MCF 10A (cell line): Measurements from ENCODE around the gene ADORA1. TPM values are rescaled to one million over a fixed set of nuclear protein-coding genes. Genes with fewer than 3 reads are reported as not detected.

Experiments
- BruUV-seq: library from RNA; stranded (reverse); fragments of 400-500 nt; replicated peaks from 2 replicates; lab custom pipeline; 2021; lab: Mats Ljungman, UMichigan
- CTCF ChIA-PET: fragments of 300-600 bp; sonication (Branson Sonifier 250); formaldehyde crosslinking; extraction: SDS; loops from one replicate; lab custom pipeline; 2021; ENCODE audit warnings: antibody characterized with exemption, inconsistent platforms; lab: Yijun Ruan, JAX
- POLR2A ChIA-PET: fragments of 300-600, 350-650 bp; sonication (Branson Sonifier 250); formaldehyde crosslinking; extraction: SDS; loops from one replicate; lab custom pipeline; 2020; ENCODE audit warnings: antibody characterized with exemption, inconsistent platforms; lab: Yijun Ruan, JAX
- DNase-seq: peaks from one replicate; pipeline ENCODE4 v3.0.0-alpha.2; 2018; ENCODE audit not compliant: unreplicated experiment
- H3K27ac Mint-ChIP-seq: one replicate; pipeline ENCODE4 v1.8.0; 2022; ENCODE audit warnings: mild to moderate bottlenecking, low read depth, mixed read lengths; ENCODE audit not compliant: unreplicated experiment
- H3K27me3 Mint-ChIP-seq: one replicate; pipeline ENCODE4 v1.8.0; 2022; ENCODE audit warnings: mixed read lengths; ENCODE audit not compliant: insufficient read depth, unreplicated experiment
- H3K36me3 Mint-ChIP-seq: one replicate; pipeline ENCODE4 v1.8.0; 2022; ENCODE audit warnings: mild to moderate bottlenecking, moderate library complexity, mixed read lengths; ENCODE audit not compliant: insufficient read depth, unreplicated experiment
- H3K4me1 Mint-ChIP-seq: one replicate; pipeline ENCODE4 v1.8.0; 2022; ENCODE audit warnings: mixed read lengths; ENCODE audit not compliant: insufficient read depth, unreplicated experiment
- H3K4me3 Mint-ChIP-seq: one replicate; pipeline ENCODE4 v1.8.0; 2022; ENCODE audit warnings: mild to moderate bottlenecking, moderate library complexity, mixed read lengths; ENCODE audit not compliant: unreplicated experiment
- H3K9me3 Mint-ChIP-seq: one replicate; pipeline ENCODE4 v1.8.0; 2022; ENCODE audit warnings: mixed read lengths; ENCODE audit not compliant: unreplicated experiment
- intact Hi-C: fragments of 100-400 bp; cut with micrococcal nuclease; formaldehyde crosslinking; loops from 2 replicates; pipeline ENCODE4 v1.14.1; 2022
- total RNA-seq: library from RNA; stranded (reverse); gene quantifications from 2 replicates; pipeline ENCODE4 v1.2.3, GENCODE V29; 2022
- TF ChIP-seq, protein P1 (sequence below): fragments of 200-600 bp; IDR thresholded peaks from one replicate; pipeline ENCODE4 v1.8.0; 2022; ENCODE audit warnings: antibody characterized with exemption, mild to moderate bottlenecking; ENCODE audit not compliant: unreplicated experiment

Gene ADORA1
- total RNA-seq, 1 experiment from 2014 or later: 0.26 TPM

DNA sequence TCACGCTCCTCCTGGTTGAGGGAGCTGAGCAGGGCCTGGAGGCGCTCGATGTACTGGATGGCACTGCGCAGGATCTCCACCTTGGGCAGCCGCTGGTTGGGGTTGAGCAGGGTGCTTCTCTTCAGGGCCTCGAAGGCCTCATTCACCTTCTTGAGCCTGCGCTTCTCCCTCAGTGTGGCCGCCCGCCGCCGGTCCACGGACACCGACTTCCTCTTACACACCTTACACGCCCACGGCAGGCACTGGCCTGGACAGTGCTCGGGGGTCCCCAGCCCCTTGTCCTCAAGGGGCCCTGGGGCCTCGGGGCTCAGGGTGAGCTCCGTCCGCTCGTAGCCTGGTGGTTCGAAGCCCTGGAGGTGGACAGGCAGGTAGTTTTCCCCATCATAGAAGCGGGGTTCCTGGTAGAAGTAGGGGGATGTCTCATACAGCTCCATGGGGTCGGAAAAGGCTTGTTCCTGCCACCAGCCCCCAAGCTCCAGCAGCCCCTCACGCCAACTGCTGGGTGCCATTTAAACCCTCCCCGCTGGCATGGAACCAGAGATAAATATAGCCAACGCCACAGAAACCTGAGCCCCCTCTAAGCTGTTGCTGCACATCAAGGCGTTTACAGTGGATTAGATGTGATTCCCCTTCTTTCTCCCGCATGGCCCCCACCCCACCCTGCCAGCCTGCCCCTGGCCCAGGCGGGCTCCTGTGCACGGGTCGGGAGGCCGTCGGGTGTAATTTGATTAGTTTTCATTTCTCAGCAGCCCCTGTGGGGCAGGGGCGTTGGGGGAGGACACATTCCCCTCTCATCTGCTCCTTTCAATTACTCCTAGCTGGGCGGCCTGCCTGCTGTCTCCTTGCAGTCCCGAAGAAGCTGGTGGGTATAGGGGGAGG, 41.8 kb upstream of the ADORA1 start, which contains the start of gene MYOG:
Gene MYOG, minus strand, starts transcription at position 485 of the 879 bp plus-strand sequence. Its CDS starts 51 bp downstream, at position 434.
- BruUV-seq: no TSS peak
- H3K4me1 Mint-ChIP-seq: peaks cover 4% of the 10 kb centered on the region
- no peaks in the 10 kb centered on the region for H3K9me3 Mint-ChIP-seq
- intact Hi-C loops: no loop called here
- H3K36me3 Mint-ChIP-seq: no peaks in the 10 kb centered on the region
- TF ChIP-seq, protein P1, sequence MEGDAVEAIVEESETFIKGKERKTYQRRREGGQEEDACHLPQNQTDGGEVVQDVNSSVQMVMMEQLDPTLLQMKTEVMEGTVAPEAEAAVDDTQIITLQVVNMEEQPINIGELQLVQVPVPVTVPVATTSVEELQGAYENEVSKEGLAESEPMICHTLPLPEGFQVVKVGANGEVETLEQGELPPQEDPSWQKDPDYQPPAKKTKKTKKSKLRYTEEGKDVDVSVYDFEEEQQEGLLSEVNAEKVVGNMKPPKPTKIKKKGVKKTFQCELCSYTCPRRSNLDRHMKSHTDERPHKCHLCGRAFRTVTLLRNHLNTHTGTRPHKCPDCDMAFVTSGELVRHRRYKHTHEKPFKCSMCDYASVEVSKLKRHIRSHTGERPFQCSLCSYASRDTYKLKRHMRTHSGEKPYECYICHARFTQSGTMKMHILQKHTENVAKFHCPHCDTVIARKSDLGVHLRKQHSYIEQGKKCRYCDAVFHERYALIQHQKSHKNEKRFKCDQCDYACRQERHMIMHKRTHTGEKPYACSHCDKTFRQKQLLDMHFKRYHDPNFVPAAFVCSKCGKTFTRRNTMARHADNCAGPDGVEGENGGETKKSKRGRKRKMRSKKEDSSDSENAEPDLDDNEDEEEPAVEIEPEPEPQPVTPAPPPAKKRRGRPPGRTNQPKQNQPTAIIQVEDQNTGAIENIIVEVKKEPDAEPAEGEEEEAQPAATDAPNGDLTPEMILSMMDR: no peak
- POLR2A ChIA-PET: interaction anchor here (1.5 kb wide), 1 partner anchor 15 kb away, joined by 4 read pairs; no protein-coding TSS in a partner anchor
- no peak within 1 kb of the TSS for H3K27ac Mint-ChIP-seq
- CTCF ChIA-PET: interaction anchor here (0.7 to 2.3 kb wide), 5 partner anchors 33 to 242 kb away, joined by 3 to 5 read pairs (median 4); no protein-coding TSS in a partner anchor
- peaks cover 19% of the 10 kb centered on the region for H3K27me3 Mint-ChIP-seq
- H3K4me3 Mint-ChIP-seq: no peak within 1 kb of the TSS
- DNase-seq: no peak

DNA sequence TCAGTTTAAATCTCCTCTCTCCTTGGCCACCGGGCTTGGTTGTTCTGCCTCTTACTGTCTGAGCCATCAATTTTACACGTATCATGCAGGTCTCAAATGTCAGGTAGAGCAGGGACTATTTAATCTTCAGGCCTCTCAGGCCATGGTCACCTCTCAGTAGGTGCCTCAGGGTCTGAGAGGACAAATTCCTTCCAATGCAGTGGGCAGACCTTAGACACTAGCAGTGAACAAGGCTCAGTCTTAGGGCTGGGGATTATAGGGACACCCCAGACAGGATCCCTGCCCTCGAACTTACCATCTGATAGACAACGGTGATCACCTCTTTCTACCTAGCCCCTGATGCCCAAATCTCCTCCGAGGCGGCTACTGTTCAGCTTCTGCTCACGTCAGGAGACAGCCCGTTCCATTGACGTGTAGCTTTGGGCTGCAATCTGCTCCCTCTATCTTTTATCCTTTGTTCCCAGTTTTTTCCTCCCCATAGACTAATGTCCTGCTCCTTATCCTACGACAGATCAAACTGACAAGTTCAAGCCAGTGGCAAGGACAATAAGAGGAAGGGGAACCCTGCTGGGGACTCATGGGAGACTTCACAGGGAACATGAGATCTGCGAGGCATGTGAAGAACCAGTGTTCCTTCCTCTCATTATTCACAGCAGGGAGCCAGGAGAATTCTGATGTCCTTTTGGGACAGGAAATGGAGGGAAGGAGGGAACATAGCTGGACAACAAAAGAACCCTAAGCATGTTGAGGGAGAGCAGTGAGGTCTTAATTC, 40.3 kb upstream of the ADORA1 start:
- DNase-seq: no peak
- intact Hi-C loops: no loop called here
- Mint-ChIP-seq H3K9me3 (no peaks in the 10 kb centered on the region), H3K4me3 (no peak overlapping the region), H3K27me3 (peaks cover 14% of the 10 kb centered on the region), H3K36me3 (no peaks in the 10 kb centered on the region), H3K4me1 (peaks cover 7% of the 10 kb centered on the region), H3K27ac (no peak overlapping the region)
- no TSS peak for BruUV-seq
- CTCF ChIA-PET: interaction anchor here (0.9 to 2.3 kb wide), 3 partner anchors 10 to 128 kb away, joined by 3 to 5 read pairs (median 4); no protein-coding TSS in a partner anchor
- POLR2A ChIA-PET: interaction anchor here (1.1 to 1.5 kb wide), 2 partner anchors 12 to 13 kb away, joined by 4 read pairs; no protein-coding TSS in a partner anchor
- TF ChIP-seq, protein P1: no peak

DNA sequence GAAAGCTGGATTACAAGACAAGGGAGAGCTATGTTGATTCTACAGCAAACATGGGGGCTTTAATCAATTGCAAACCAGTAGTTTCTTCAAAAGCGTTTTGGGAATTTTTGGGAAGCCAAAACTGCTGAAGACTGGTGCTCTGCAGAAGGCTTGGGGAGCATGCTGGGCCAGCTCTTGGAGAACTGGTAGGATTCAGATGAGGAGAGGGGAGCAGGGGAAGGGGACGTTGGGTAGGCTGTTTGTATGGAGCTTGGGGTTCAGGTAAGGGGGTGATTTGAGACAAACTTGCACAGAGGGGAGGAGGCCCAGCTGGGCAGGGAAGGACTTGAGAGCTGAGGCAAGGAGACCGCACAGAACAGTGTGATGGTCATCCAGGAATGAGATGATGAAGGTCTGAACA, 39.1 kb upstream of the ADORA1 start:
- Mint-ChIP-seq H3K36me3 (no peaks in the 10 kb centered on the region), H3K4me1 (peaks cover 7% of the 10 kb centered on the region), H3K9me3 (peaks cover 11% of the 10 kb centered on the region), H3K27me3 (peaks cover 24% of the 10 kb centered on the region), H3K27ac (no peak overlapping the region), H3K4me3 (no peak overlapping the region)
- intact Hi-C loops: no loop called here
- TF ChIP-seq, protein P1: no peak
- CTCF ChIA-PET: interaction anchor here (0.6 to 2.3 kb wide), 4 partner anchors 41 to 179 kb away, joined by 3 to 6 read pairs (median 4); no protein-coding TSS in a partner anchor
- DNase-seq: no peak
- BruUV-seq: no TSS peak
- POLR2A ChIA-PET: interaction anchor here (1.1 kb wide), 1 partner anchor 11 kb away, joined by 4 read pairs; no protein-coding TSS in a partner anchor
